Esophagus (tissue), 2 donors: ENCODE measurements around the gene PPP2R5E. TPM values are rescaled to one million over a fixed set of nuclear protein-coding genes. Genes with fewer than 3 reads are reported as not detected.

ENCODE experiments used
- H3K27ac ChIP-seq, 2 donors: one replicate each; pipeline ENCODE4 v1.5.1; 2013; ENCODE audit warnings: low read depth in 2 of 2, mild to moderate bottlenecking in 2 of 2, inconsistent platforms in 1 of 2, low read length in 1 of 2, moderate library complexity in 1 of 2
- H3K27me3 ChIP-seq, 2 donors: one replicate each; pipeline ENCODE4 v1.6.1; 2013; ENCODE audit warnings: low read length in 2 of 2, control low read depth in 1 of 2, mild to moderate bottlenecking in 1 of 2; ENCODE audit not compliant: insufficient read depth in 2 of 2, control insufficient read depth in 1 of 2
- H3K36me3 ChIP-seq, 2 donors: one replicate each; pipeline ENCODE4 v1.6.1; 2013; ENCODE audit warnings: low read length in 1 of 2; ENCODE audit not compliant: control insufficient read depth in 2 of 2, insufficient read depth in 2 of 2
- H3K4me1 ChIP-seq, 2 donors: one replicate each; pipeline ENCODE4 v1.6.1; 2013; ENCODE audit warnings: low read length in 1 of 2; ENCODE audit not compliant: control insufficient read depth in 2 of 2, insufficient read depth in 2 of 2
- H3K4me3 ChIP-seq, 2 donors: one replicate each; pipeline ENCODE4 v1.5.1; 2013; ENCODE audit warnings: low read length in 2 of 2, mild to moderate bottlenecking in 2 of 2, low read depth in 1 of 2, moderate library complexity in 1 of 2
- H3K9me3 ChIP-seq, 2 donors: one replicate each; pipeline ENCODE4 v1.6.1; 2013; ENCODE audit warnings: mild to moderate bottlenecking in 2 of 2, low read depth in 1 of 2, low read length in 1 of 2, moderate library complexity in 1 of 2; ENCODE audit not compliant: control insufficient read depth in 2 of 2, insufficient read depth in 1 of 2
- WGBS, 2 donors: extraction: QIAGEN DNeasy Blood & Tissue Kit; methylation state at CpG; one replicate each; pipeline ENCODE4 v1.1.7; 2013; 5-methylcytosine and 5-hydroxymethylcytosine counted together
- polyA plus RNA-seq, 2 donors: library from polyadenylated mRNA; stranded (reverse); fragments of 200-250 nt; gene quantifications; one replicate each; pipeline ENCODE4 v1.2.3, GENCODE V29; 2013
- donor health status: healthy with polysubstance abuse.
- donor health status: Bipolar disorder and iron deficiency.

Gene PPP2R5E
- polyA plus RNA-seq, 2 donors, result 10.9 to 13.0 TPM

DNA sequence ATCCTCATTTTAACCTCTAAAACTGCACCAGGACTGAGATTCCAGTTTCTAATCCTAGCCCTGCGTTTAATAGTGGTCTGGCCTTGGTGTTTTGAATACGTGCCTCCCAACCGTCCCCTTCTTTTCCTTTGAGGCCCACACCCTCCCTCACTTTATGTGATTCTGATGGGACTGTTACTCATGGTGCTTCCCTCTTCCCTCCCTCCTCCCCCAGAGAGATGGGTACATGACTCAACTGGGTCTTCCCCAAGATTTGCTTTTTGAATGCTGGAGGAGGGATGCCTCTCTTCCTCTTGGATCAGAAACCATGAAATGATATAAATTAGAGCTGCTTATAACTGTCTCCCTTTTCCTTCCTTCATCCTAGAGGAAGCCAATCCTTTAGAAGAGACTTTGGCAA lies 8.2 kb upstream of the PPP2R5E start:
- Histone ChIP-seq H3K27me3 (no peaks in the 10 kb centered on the region), H3K4me1 (no peaks in the 10 kb centered on the region)
- WGBS, 2 donors, result 54 to 71% methylated on average over 3 of the region's 3 CpGs

DNA sequence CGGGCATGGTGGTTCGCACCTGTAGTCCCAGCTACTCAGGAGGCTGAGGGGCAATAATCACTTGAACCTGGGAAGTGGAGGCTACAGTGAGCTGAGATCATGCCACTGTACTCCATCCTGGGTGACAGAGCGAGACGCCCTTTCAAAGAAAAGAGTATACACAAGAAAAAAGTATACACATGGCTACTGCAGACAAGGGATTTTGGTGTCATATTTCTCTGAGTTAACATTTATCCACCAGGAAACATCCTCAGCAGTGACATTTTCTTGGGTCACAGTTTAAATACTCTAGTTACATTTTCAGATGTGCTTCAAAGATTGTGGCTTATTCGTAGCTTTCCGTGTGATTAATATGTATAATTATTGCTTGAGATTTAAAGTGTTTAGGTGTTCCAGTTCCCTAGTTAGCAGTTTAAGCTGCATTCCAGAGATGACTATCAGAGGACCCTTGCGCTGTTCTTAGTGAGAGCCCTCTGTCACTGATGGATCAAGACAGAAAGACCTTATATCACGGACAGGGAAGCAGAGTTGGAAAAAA lies 4.7 kb upstream of the PPP2R5E start:
- no peak overlapping the region for H3K27ac ChIP-seq
- H3K4me3 ChIP-seq, result no peak overlapping the region
- no peaks in the 10 kb centered on the region for H3K4me1 ChIP-seq
- H3K27me3 ChIP-seq, result no peaks in the 10 kb centered on the region
- no peaks in the 10 kb centered on the region for H3K9me3 ChIP-seq
- no peaks in the 10 kb centered on the region for H3K36me3 ChIP-seq
- 63 to 71% methylated on average over 8 of the region's 8 CpGs for WGBS, 2 donors

More for the DNA sequence above, 8.2 kb upstream of the PPP2R5E start:
- H3K27ac ChIP-seq, result no peak overlapping the region
- H3K9me3 ChIP-seq, result no peaks in the 10 kb centered on the region
- H3K36me3 ChIP-seq, result no peaks in the 10 kb centered on the region
- H3K4me3 ChIP-seq, result no peak overlapping the region

DNA sequence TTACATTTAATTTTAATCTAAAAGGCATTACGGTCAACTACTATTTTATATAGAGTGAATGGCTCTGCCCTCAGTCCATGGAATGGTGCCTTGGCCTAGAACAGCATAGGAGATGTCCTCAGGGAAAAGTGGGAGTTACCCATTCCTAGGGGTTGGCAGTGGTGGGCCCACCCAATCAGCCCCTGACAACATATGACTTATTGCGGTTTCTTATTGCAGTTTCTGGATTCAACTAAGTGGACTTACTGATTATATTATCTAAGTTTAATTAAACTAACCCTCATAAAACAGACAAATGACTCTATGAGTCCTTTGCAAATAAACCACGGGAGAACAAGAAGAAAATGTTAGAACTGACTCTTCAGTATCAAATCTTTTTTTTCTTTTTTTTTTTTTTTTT lies 2.3 kb upstream of the PPP2R5E start:
- H3K9me3 ChIP-seq, result no peaks in the 10 kb centered on the region
- 81 to 84% methylated on average over 3 of the region's 3 CpGs for WGBS, 2 donors
- H3K27me3 ChIP-seq, result no peaks in the 10 kb centered on the region
- no peaks in the 10 kb centered on the region for H3K36me3 ChIP-seq
- no peaks in the 10 kb centered on the region for H3K4me1 ChIP-seq
- no peak overlapping the region for H3K27ac ChIP-seq
- no peak overlapping the region for H3K4me3 ChIP-seq

- Histone ChIP-seq H3K4me1 (no peaks in the 10 kb centered on the region), H3K4me3 (no peak overlapping the region)
- 23 to 34% methylated on average over 6 of the region's 6 CpGs for WGBS, 2 donors
Measured at GRCh38 chr14:63544591-63545299, 1.6 kb upstream of the PPP2R5E start.

DNA sequence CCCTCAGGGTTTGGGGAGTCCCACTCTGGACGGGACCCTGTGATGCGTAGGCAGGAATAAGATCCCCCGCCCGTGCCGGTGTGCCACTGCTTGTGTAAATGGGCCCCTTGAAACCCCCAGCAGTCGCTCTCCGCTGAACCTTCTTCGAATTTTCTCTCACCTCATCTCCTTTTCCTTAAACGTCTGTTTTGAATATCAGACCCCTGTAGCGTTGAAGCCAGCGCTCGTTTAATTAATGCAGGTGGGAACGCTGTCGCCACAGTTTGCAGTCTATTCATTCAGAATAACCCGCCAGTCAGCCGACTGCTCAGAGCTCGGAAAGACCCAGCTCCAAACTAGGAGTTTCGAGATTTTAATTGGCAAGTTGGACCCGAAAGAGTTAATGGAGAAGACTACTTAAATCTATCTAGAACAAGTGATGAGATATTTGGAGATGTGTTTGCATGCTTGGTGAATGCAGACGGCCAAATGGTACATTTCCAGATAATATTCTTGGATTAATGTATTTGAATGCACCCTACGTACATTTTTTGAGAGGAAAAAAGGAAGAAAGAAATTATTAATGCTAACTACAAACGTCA lies 739 bp upstream of the PPP2R5E start:
- peak overlapping the region; percentile 87 to 94 for H3K27ac ChIP-seq

More at GRCh38 chr14:63544591-63545299, 1.6 kb upstream of the PPP2R5E start:
- Histone ChIP-seq H3K9me3 (no peaks in the 10 kb centered on the region), H3K27me3 (no peaks in the 10 kb centered on the region), H3K27ac (no peak overlapping the region), H3K36me3 (no peaks in the 10 kb centered on the region)

GRCh38 chr14:63542231-63542999 lies 762 bp downstream of the PPP2R5E start:
- no peaks in the 10 kb centered on the region for H3K36me3 ChIP-seq
- no peaks in the 10 kb centered on the region for H3K4me1 ChIP-seq
- H3K4me3 ChIP-seq, result peak overlapping the region; percentile 83 to 94
- H3K27ac ChIP-seq, result peak overlapping the region; percentile 95
- H3K27me3 ChIP-seq, result no peaks in the 10 kb centered on the region
- H3K9me3 ChIP-seq, result no peaks in the 10 kb centered on the region
- 0% methylated on average over 44 to 46 of the region's 46 CpGs for WGBS, 2 donors

More for the DNA sequence above, 739 bp upstream of the PPP2R5E start:
- Histone ChIP-seq H3K4me1 (no peaks in the 10 kb centered on the region), H3K36me3 (no peaks in the 10 kb centered on the region), H3K9me3 (no peaks in the 10 kb centered on the region), H3K4me3 (peak overlapping the region; percentile 83 to 94), H3K27me3 (no peaks in the 10 kb centered on the region)
- WGBS, 2 donors, result 0% methylated on average over 22 of the region's 22 CpGs

DNA sequence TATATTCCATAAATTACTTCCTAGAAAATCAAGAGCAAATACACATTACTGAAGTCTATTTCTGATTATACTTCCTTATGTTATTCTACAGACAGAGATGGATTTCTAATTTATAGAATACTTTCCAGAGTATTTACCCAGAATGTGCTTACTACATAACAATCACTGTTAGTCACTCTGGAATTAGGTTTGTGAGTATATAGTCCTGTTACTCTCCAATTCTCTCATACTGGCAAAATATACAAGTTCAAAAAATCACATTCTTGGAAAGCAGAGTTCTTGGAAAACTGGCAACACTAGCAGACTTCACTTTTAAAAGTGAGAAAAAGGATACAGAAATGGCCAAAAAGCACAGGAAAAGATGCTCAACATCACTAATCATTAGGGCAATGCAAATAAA lies 7.3 kb downstream of the PPP2R5E start:
- no peak overlapping the region for H3K27ac ChIP-seq
- no peaks in the 10 kb centered on the region for H3K27me3 ChIP-seq
- H3K36me3 ChIP-seq, result peaks cover 0 to 5% of the 10 kb centered on the region in 2 donors
- H3K4me3 ChIP-seq, result no peak overlapping the region
- H3K9me3 ChIP-seq, result no peaks in the 10 kb centered on the region
- no peaks in the 10 kb centered on the region for H3K4me1 ChIP-seq

DNA sequence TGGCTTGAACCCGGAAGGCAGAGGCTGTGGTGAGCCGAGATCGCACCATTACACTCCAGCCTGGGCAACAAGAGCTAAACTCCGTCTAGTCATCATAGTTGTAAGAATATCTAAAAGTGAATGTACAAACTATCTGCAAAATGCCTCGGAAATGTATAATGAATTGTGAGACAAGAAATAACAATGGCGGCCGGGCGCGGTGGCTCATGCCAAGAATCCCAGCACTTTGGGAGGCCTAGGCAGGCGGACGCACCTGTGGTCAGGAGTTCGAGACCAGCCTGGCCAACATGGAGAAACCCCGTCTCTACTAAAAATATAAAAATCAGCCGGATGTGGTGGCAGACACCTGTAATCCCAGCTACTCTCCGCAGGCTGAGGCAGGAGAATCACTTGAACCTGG lies 9.7 kb downstream of the PPP2R5E start:
- Histone ChIP-seq H3K27ac (no peak overlapping the region), H3K36me3 (peaks cover 0 to 5% of the 10 kb centered on the region in 2 donors), H3K4me1 (no peaks in the 10 kb centered on the region)

DNA sequence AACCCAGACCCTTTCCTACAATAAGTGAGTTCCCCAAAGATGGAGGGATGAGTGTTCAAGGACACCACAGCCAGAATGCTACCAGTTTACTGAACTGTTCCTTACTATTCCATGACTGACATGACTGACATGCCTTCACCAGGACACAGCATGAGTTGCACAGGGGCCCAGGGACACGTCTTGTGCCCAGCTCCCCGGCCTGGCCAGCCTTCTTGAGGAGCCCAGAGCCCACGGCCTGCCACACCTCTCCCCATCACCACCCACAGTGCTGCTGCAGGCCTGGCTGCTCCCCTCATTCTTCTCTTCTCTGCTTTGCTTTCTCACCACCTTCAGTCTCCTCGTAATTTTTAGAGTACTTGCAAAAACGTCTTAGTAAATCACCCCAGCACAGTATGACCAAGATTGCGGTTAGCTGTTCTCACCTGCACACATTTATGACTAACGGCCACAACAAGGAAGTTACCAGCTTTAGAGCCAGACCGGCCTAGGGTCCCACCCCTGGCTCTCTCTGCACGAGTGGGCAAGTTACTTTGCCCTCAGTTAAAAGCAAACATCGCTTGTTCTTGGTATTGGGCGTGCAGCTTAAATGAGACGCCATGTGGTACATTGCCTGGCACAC lies 18.5 kb downstream of the PPP2R5E start:
- no peaks in the 10 kb centered on the region for H3K27me3 ChIP-seq
- WGBS, 2 donors, result 82 to 83% methylated on average over 12 of the region's 12 CpGs
- no peaks in the 10 kb centered on the region for H3K4me1 ChIP-seq
- H3K9me3 ChIP-seq, result no peaks in the 10 kb centered on the region
- no peak overlapping the region for H3K27ac ChIP-seq
- peaks cover 0 to 2% of the 10 kb centered on the region in 2 donors for H3K36me3 ChIP-seq
- H3K4me3 ChIP-seq, result no peak overlapping the region

More for the DNA sequence above, 9.7 kb downstream of the PPP2R5E start:
- 97 to 98% methylated on average over 15 of the region's 15 CpGs for WGBS, 2 donors
- no peaks in the 10 kb centered on the region for H3K27me3 ChIP-seq
- no peaks in the 10 kb centered on the region for H3K9me3 ChIP-seq
- H3K4me3 ChIP-seq, result no peak overlapping the region
